HUES64 (cell line): Measurements from ENCODE around the gene PRPF6.

Experiments used
- H3K27ac ChIP-seq: 2 replicates; pipeline ENCODE4 v1.7.0; 2013; ENCODE audit warnings: low read depth, low read length, inconsistent platforms
- H3K27me3 ChIP-seq: 2 replicates; pipeline ENCODE4 v1.6.1; 2013; ENCODE audit warnings: mild to moderate bottlenecking, low read length; ENCODE audit not compliant: insufficient read depth
- H3K36me3 ChIP-seq: 2 replicates; pipeline ENCODE4 v1.6.1; 2013; ENCODE audit warnings: mild to moderate bottlenecking, low read length; ENCODE audit not compliant: insufficient read depth
- H3K4me1 ChIP-seq: 2 replicates; pipeline ENCODE4 v1.6.1; 2013; ENCODE audit warnings: mild to moderate bottlenecking, low read length, moderate library complexity; ENCODE audit not compliant: insufficient read depth
- H3K4me3 ChIP-seq: 2 replicates; pipeline ENCODE4 v1.5.1; 2013; ENCODE audit warnings: mild to moderate bottlenecking, low read length, moderate library complexity
- H3K9ac ChIP-seq: 2 replicates; pipeline ENCODE4 v1.6.1; 2013; ENCODE audit warnings: mild to moderate bottlenecking, low read depth, low read length
- H3K9me3 ChIP-seq: 2 replicates; pipeline ENCODE4 v1.6.1; 2013; ENCODE audit warnings: low read depth, low read length; ENCODE audit not compliant: insufficient read depth
- WGBS: fragments of 150-250, 120-280 bp; methylation state at CpG from one replicate; pipeline ENCODE4 v1.1.7; 2013; ENCODE audit warnings: missing lambda C conversion rate; 5-methylcytosine and 5-hydroxymethylcytosine counted together

The PRPF6 gene

DNA sequence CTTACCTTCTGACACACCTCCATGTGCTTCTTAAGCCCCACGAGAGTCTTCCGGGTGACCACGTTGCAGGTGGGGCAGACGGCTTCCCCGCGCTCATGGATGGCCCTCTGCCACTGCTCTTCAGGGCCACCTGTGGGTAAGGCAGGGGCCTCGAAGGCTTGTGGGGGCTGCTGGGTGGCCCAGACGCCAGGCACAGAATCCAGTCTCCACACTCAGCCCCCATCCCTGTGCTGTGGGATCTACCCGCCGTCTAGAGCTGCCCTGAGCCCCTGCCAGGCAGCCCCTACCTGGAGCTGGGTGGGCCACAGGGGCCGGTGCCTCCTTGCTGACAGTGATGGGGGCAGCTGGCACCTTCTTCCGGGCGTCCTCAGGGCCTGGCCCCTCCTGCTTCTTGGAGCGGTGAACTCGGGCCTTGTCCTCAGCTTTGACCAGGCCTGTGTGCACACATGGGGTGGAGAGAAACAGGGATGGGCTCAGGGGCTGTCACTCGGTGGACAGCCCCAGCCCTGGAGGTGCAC, 17.1 kb upstream of the PRPF6 start:
- peaks cover 70% of the 10 kb centered on the region for H3K36me3 ChIP-seq
- peaks cover 38% of the 10 kb centered on the region for H3K9me3 ChIP-seq
- no peaks in the 10 kb centered on the region for H3K27me3 ChIP-seq
- 97% methylated on average over 16 of the region's 16 CpGs for WGBS
- H3K4me1 ChIP-seq, result peaks cover 8% of the 10 kb centered on the region; the same call in 1 of the 2 replicates
- no peak overlapping the region for H3K27ac ChIP-seq
- H3K4me3 ChIP-seq, result no peak overlapping the region
- H3K9ac ChIP-seq, result no peak overlapping the region

DNA sequence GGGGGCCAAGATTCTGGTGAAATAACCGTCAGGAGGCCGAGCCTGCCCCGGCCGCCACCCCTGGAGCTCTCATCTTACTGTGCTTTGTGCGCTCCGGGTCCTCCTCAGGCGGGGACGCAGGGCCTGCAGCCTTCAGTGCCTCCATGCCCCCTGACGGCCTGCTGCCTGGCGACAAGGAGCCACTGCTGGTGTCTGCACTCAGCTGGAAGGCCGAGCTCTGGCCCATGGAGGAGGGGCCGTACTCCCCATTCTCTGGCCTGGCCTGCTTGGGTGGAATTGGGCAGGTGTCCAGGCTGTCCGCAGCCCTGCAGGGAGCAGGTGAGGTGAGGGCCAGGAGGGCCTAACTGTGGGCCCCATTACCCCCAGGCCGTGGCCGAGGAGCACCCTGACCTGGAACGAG, 16.5 kb upstream of the PRPF6 start:
- H3K4me1 ChIP-seq, result peaks cover 5% of the 10 kb centered on the region; the same call in 1 of the 2 replicates
- no peak overlapping the region for H3K9ac ChIP-seq
- 96% methylated on average over 16 of the region's 16 CpGs for WGBS
- no peak overlapping the region for H3K27ac ChIP-seq
- peaks cover 66% of the 10 kb centered on the region for H3K36me3 ChIP-seq
- no peak overlapping the region for H3K4me3 ChIP-seq
- no peaks in the 10 kb centered on the region for H3K27me3 ChIP-seq
- H3K9me3 ChIP-seq, result peaks cover 38% of the 10 kb centered on the region

DNA sequence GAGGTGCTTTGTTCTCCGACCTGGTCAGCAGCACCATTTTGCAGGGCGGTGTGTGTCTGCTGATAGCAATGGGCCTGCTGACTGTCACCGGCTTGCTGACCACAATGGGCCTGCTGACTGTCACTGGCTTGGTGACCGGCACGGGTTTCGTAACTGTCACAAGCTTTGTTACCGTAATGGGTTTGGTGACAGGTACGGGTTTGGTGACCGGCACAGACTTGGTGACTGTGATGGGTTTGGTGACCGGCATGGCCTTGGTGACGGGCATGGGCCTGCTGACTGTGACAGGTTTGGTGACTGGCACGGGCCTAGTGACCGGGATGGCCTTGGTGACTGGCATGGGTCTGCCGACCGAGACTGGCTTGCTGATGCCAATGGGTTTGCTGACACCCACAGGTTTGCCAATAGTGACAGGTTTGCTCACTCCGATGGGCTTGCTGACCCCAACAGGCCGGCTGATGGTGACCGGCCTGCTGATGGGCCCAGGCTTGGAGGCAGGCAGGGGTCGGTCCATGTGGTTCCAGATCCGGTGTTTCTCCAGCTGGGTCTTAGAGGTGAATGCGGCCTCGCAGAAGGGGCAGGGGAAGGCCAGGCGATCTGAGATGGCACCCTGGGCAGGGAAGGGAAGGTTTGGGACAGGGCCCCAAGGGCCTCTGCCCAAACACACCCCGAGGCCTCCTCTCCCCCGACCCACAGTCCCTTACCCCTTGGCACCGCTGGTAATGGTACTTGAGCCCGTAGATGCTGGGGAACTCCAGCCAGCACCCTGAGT, 14.6 kb upstream of the PRPF6 start:
- peaks cover 4% of the 10 kb centered on the region for H3K4me1 ChIP-seq
- H3K9ac ChIP-seq, result no peak overlapping the region
- WGBS, result 96% methylated on average over 27 of the region's 27 CpGs
- no peak overlapping the region for H3K27ac ChIP-seq
- H3K4me3 ChIP-seq, result no peak overlapping the region
- H3K36me3 ChIP-seq, result peaks cover 57% of the 10 kb centered on the region
- peaks cover 38% of the 10 kb centered on the region for H3K9me3 ChIP-seq
- H3K27me3 ChIP-seq, result peaks cover 11% of the 10 kb centered on the region

- Histone ChIP-seq H3K4me3 (no peak overlapping the region), H3K9ac (no peak overlapping the region), H3K36me3 (peaks cover 51% of the 10 kb centered on the region), H3K27ac (no peak overlapping the region), H3K27me3 (peaks cover 11% of the 10 kb centered on the region), H3K9me3 (peaks cover 38% of the 10 kb centered on the region), H3K4me1 (peaks cover 4% of the 10 kb centered on the region)
- 96% methylated on average over 13 of the region's 13 CpGs for WGBS
Measured at GRCh38 chr20:63966944-63967322, 14.0 kb upstream of the PRPF6 start.

GRCh38 chr20:63967330-63968135, 13.4 kb upstream of the PRPF6 start:
- H3K27ac ChIP-seq, result no peak overlapping the region
- peaks cover 45% of the 10 kb centered on the region for H3K36me3 ChIP-seq
- H3K4me1 ChIP-seq, result peaks cover 4% of the 10 kb centered on the region
- no peak overlapping the region; the same call in 1 of the 2 replicates for H3K4me3 ChIP-seq
- peaks cover 11% of the 10 kb centered on the region for H3K27me3 ChIP-seq
- peaks cover 38% of the 10 kb centered on the region for H3K9me3 ChIP-seq
- 93% methylated on average over 28 of the region's 28 CpGs for WGBS
- H3K9ac ChIP-seq, result no peak overlapping the region

DNA sequence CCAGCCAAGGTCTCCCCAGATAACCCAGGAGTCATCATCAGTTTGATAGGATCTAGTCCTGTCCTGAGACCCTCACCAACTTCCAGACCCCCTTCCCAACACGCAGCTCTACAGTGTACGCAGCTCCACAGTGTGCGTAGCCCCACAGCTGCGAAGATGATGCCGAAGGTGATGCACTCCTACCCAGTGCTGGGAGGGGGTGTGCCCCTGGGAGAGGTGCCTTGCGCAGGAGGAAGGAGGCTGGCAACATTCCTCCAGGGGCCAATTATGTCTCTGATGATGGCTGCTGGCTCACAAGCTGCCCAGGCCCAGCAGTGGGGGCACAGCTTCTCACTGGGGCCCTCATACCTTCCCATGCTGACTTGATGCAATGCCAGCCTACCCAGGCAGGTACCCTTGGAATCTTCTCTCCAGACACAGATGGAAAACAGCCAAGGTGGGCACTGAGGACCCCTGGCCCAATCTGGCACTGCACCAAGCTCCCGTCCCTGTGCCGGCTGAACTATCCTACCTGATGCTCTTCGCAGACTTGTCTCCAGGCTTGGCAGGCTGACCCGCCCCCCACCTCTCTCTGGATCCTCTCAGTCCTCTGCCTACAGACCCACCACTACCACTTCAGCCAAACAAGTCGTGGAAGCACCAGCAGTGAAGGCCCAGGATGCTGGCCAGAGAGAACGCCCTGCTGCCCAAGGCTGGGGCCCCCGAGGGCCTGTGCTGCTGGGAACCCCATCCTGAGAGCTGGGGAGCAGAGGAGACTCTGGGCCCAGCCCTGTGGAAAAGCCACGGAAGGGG, 12.6 kb upstream of the PRPF6 start:
- Histone ChIP-seq H3K27me3 (peaks cover 11% of the 10 kb centered on the region), H3K36me3 (peaks cover 37% of the 10 kb centered on the region), H3K4me3 (peak overlapping the region; percentile 76), H3K9me3 (peaks cover 38% of the 10 kb centered on the region), H3K9ac (peak overlapping the region; percentile 95; the same call in 1 of the 2 replicates), H3K27ac (no peak overlapping the region), H3K4me1 (peaks cover 4% of the 10 kb centered on the region)
- WGBS, result 90% methylated on average over 14 of the region's 14 CpGs

DNA sequence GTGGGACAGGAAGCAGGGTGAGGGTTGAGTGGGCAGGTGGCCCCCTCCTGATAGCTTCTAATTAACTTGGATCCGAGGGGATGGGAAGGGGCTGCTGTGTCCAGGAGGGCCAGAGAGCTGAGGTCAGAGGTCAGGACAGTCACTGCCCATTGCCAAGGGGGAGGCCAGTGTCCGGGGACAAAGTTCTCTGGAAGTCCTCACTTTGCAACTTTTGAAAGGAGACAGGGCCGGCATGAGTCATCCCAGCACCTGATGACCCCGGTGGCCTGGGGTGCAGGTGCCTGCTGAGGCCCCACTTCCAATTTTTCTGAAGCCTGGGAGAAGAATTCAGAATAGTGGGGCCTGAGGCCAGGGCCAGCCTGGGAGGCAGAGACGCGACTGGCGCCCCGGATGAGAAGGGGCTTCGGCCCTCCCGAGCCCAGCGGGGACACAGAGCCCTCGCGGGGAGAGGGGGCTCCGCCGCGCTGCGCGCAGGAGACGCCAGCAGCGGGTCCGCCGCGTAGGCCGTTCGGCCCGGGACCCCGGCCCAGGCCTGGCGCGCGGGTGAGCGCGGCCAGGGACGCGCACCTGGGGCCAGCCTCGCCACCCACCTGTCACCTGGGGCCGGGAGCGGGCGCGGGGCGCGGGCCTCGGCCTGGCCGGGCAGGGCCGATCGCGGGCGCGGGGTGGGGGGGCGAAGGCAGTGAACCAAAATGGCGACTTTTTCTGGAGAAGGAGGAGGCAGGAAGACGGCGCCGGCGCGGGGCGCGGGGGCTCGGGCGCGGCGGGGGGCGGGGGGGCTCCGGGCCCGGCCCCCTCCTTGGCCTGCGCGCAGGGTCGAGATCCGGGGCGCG, 11.8 kb upstream of the PRPF6 start:
- H3K9ac ChIP-seq, result peak overlapping the region; percentile 95

GRCh38 chr20:63969838-63970713, 10.9 kb upstream of the PRPF6 start, which contains the start of gene ZNF512B:
Gene ZNF512B, minus strand, starts transcription at chr20:63969930. Its CDS starts 1,980 bp downstream, at chr20:63967950.
- peaks cover 26% of the 10 kb centered on the region for H3K9me3 ChIP-seq
- H3K9ac ChIP-seq, result peak within 1 kb of the TSS; percentile 95
- H3K27ac ChIP-seq, result peak within 1 kb of the TSS; percentile 58; the same call in 1 of the 2 replicates
- H3K4me3 ChIP-seq, result peak within 1 kb of the TSS; percentile 76
- H3K27me3 ChIP-seq, result peaks cover 11% of the 10 kb centered on the region
- WGBS, result 5% methylated on average over 47 of the region's 73 CpGs
- peaks cover 4% of the 10 kb centered on the region for H3K4me1 ChIP-seq
- H3K36me3 ChIP-seq, result peaks cover 24% of the 10 kb centered on the region

More for the DNA sequence above, 11.8 kb upstream of the PRPF6 start:
- Histone ChIP-seq H3K27me3 (peaks cover 11% of the 10 kb centered on the region), H3K4me1 (peaks cover 4% of the 10 kb centered on the region), H3K36me3 (peaks cover 29% of the 10 kb centered on the region), H3K27ac (peak overlapping the region; percentile 58; the same call in 1 of the 2 replicates), H3K4me3 (peak overlapping the region; percentile 76), H3K9me3 (peaks cover 32% of the 10 kb centered on the region)
- 2% methylated on average over 68 of the region's 70 CpGs for WGBS

DNA sequence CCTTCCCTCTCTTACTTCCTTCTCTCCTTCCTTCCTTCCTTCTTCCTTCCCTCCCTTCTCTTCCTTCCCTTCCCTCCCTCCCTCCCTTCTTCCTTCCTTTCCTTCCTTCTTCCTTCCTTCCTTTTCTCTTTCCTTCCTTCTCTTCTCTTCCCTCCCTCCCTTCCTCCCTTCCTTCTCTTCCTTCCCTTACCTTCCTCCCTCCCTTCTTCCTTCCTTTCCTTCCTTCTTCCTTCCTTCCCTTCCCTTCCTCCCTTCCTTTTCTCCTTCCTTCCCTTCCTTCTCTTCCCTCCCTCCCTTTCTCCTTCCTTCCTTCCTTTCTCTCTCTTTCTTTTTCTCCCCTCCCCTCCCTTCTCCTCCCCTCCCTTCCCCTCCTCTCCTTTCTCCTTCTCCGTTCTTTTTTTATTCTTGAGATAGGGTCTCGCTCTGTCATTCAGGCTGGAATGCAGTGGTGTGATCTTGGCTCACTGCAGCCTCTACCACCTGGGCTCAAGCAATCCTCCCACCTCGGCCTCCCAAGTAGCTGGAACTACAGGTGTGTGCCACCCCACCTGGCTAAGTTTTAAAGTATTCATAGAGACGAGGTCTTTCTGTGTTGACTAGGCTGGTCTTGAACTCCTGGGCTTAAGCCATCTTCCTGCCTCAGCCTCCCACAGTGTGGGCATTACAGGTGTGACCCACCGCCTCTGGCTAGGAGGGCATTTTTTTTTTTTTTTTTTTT, 10.1 kb upstream of the PRPF6 start:
- Histone ChIP-seq H3K36me3 (peaks cover 24% of the 10 kb centered on the region), H3K9me3 (peaks cover 26% of the 10 kb centered on the region), H3K4me3 (no peak overlapping the region), H3K9ac (no peak overlapping the region), H3K27me3 (peaks cover 11% of the 10 kb centered on the region), H3K27ac (no peak overlapping the region), H3K4me1 (peaks cover 4% of the 10 kb centered on the region)
- WGBS, result 88% methylated on average over 5 of the region's 5 CpGs
